Subcutaneous adipose tissue (tissue), 4 donors: Measurements from ENCODE around the gene TEX101. TPM values are rescaled to one million over a fixed set of nuclear protein-coding genes. Genes with fewer than 3 reads are reported as not detected.

Experiments
- total RNA-seq, 4 donors: library from RNA; depleted of rRNA; stranded (reverse); fragments of >200 nt; gene quantifications; one replicate each; pipeline ENCODE4 v1.1.0, GENCODE V29; 2016
- TF ChIP-seq, protein P1 (sequence below): fragments of 450-650 bp; IDR thresholded peaks from one replicate; pipeline ENCODE4 v1.5.1; 2016; ENCODE audit warnings: low read depth, mild to moderate bottlenecking, control low read depth, antibody characterized with exemption, moderate library complexity

TEX101 gene
- total RNA-seq, 4 donors from 2014 or later: not detected

- TF ChIP-seq, protein P1, sequence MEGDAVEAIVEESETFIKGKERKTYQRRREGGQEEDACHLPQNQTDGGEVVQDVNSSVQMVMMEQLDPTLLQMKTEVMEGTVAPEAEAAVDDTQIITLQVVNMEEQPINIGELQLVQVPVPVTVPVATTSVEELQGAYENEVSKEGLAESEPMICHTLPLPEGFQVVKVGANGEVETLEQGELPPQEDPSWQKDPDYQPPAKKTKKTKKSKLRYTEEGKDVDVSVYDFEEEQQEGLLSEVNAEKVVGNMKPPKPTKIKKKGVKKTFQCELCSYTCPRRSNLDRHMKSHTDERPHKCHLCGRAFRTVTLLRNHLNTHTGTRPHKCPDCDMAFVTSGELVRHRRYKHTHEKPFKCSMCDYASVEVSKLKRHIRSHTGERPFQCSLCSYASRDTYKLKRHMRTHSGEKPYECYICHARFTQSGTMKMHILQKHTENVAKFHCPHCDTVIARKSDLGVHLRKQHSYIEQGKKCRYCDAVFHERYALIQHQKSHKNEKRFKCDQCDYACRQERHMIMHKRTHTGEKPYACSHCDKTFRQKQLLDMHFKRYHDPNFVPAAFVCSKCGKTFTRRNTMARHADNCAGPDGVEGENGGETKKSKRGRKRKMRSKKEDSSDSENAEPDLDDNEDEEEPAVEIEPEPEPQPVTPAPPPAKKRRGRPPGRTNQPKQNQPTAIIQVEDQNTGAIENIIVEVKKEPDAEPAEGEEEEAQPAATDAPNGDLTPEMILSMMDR: no peak
Measured at GRCh38 chr19:43422000-43422688, 7.5 kb downstream of the TEX101 start.

GRCh38 chr19:43422689-43423066 is 8.0 kb downstream of the TEX101 start:
- TF ChIP-seq, protein P1: no peak

DNA sequence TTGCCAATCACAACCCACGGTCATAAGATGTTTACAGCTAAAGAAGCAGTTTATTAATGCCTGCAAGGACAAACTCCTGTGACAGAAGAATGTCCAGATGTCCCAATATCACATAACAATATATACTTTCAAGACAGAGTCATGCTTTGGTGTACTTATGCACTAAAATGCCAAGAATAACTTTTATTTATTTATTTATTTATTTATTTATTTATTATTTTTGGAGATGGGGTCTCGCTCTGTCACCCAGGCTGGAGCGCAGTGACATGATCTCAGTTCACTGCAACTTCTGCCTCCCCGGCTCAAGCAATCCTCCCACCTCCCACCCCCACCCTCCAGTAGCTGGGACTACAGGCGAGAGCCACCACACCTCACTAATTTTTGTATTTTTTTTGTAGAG is 9.1 kb downstream of the TEX101 start:
- TF ChIP-seq, protein P1: no peak

- TF ChIP-seq, protein P1: no peak
Measured at GRCh38 chr19:43425567-43426392, 11.1 kb downstream of the TEX101 start.

- TF ChIP-seq, protein P1: no peak
Measured at GRCh38 chr19:43429395-43429794, 14.7 kb downstream of the TEX101 start.

GRCh38 chr19:43430142-43430710 is 15.5 kb downstream of the TEX101 start:
- TF ChIP-seq, protein P1: no peak

- TF ChIP-seq, protein P1: no peak
Measured at GRCh38 chr19:43430976-43431375, 16.3 kb downstream of the TEX101 start.
